H1 (cell line): ENCODE measurements around the gene AMT. TPM values are rescaled to one million over a fixed set of nuclear protein-coding genes. Genes with fewer than 3 reads are reported as not detected.

Experiments
- CTCF ChIA-PET: fragments of 300-600 bp; sonication (Branson Sonifier 250); formaldehyde crosslinking; loops from one replicate; lab custom pipeline; 2021; ENCODE audit not compliant: partially characterized antibody; lab: Charles Lee
- POLR2A ChIA-PET: fragments of 300-600 bp; sonication (Branson Sonifier 250); formaldehyde crosslinking; loops from one replicate; lab custom pipeline; 2021; ENCODE audit warnings: inconsistent platforms; ENCODE audit not compliant: partially characterized antibody; lab: Charles Lee
- DNase-seq, 2 experiments: peaks; one replicate each; pipeline versions ENCODE4 v3.0.0 to v3.0.0-alpha.2; 2010 to 2022; ENCODE audit warnings: low spot score in 2 of 2, low read depth in 1 of 2, mixed read lengths in 1 of 2
- FAIRE-seq: peaks from 2 replicates; lab custom pipeline; 2011; peaks lifted over from hg19 to GRCh38; lab: Jason Lieb, UNC
- H2AFZ ChIP-seq: 2 replicates; pipeline ENCODE4 v1.8.1; 2012; ENCODE audit warnings: low read length, inconsistent platforms
- H2AK5ac ChIP-seq: 2 replicates; pipeline ENCODE4 v1.6.1; 2013; ENCODE audit warnings: low read depth, low read length
- H2BK120ac ChIP-seq: replicated peaks from 2 replicates; pipeline ENCODE3; 2013; ENCODE audit warnings: low read depth, low read length, inconsistent platforms
- H2BK12ac ChIP-seq: 2 replicates; pipeline ENCODE4 v1.6.1; 2013; ENCODE audit warnings: low read depth, low read length
- H2BK15ac ChIP-seq: 2 replicates; pipeline ENCODE4 v1.6.1; 2013; ENCODE audit warnings: low read length
- H2BK20ac ChIP-seq: 2 replicates; pipeline ENCODE4 v1.6.1; 2013; ENCODE audit warnings: low read length
- H2BK5ac ChIP-seq: 2 replicates; pipeline ENCODE4 v1.6.1; 2013; ENCODE audit warnings: low read depth, low read length
- H3K14ac ChIP-seq: 2 replicates; pipeline ENCODE4 v1.6.1; 2013; ENCODE audit warnings: inconsistent platforms; ENCODE audit not compliant: insufficient read length
- H3K18ac ChIP-seq: 2 replicates; pipeline ENCODE4 v1.6.1; 2013; ENCODE audit warnings: low read length; ENCODE audit errors: extremely low read depth
- H3K23ac ChIP-seq: 2 replicates; pipeline ENCODE4 v1.6.1; 2013; ENCODE audit warnings: inconsistent platforms; ENCODE audit not compliant: insufficient read length
- H3K23me2 ChIP-seq: 2 replicates; pipeline ENCODE4 v1.6.1; 2013; ENCODE audit warnings: low read depth, low read length
- H3K27ac ChIP-seq: 2 replicates; pipeline ENCODE4 v1.6.1; 2011; ENCODE audit warnings: low read depth, low read length, inconsistent platforms
- H3K27me3 ChIP-seq, 4 experiments: replicated peaks in 1 of 4; 1 replicate in 1 of 4; 2 replicates in 3 of 4; pipeline versions ENCODE4 v1.6.1 to v1.8.1; 2011 to 2013; ENCODE audit warnings: low read length in 3 of 4, mild to moderate bottlenecking in 3 of 4, inconsistent platforms in 2 of 4, mixed read lengths in 2 of 4, moderate library complexity in 1 of 4; ENCODE audit not compliant: control insufficient read depth in 3 of 4, insufficient read depth in 3 of 4; ENCODE audit errors: extremely low read depth in 1 of 4
- H3K36me3 ChIP-seq, 4 experiments: 2 replicates each; pipeline versions ENCODE4 v1.6.1 to v1.8.1; 2011 to 2013; ENCODE audit warnings: mild to moderate bottlenecking in 4 of 4, low read length in 3 of 4, moderate library complexity in 2 of 4, control low read depth in 1 of 4, inconsistent platforms in 1 of 4; ENCODE audit not compliant: insufficient read depth in 4 of 4, control insufficient read depth in 2 of 4
- H3K4ac ChIP-seq: replicated peaks from 2 replicates; pipeline ENCODE3; 2013; ENCODE audit warnings: low read length, low read depth, mixed read lengths, inconsistent platforms; ENCODE audit not compliant: insufficient read length
- H3K4me1 ChIP-seq, 4 experiments: replicated peaks in 1 of 4; 1 replicate in 1 of 4; 2 replicates in 3 of 4; pipeline versions ENCODE4 v1.6.1 to v1.8.1; 2011 to 2013; ENCODE audit warnings: low read length in 3 of 4, inconsistent platforms in 2 of 4, mixed read lengths in 1 of 4; ENCODE audit not compliant: insufficient read depth in 4 of 4, control insufficient read depth in 3 of 4
- H3K4me2 ChIP-seq, 2 experiments: 2 replicates each; pipeline versions ENCODE4 v1.6.1 to v1.8.1; 2011 to 2013; ENCODE audit warnings: low read depth in 2 of 2, low read length in 2 of 2, control low read depth in 1 of 2, inconsistent platforms in 1 of 2, mild to moderate bottlenecking in 1 of 2; ENCODE audit not compliant: insufficient read depth in 1 of 2
- H3K4me3 ChIP-seq, 4 experiments: fragments of 200-600, 300-600 bp in 1 of 4; sonication (generic), shearing (Covaris generic), sonication (Bioruptor Twin) in 1 of 4; 2 replicates each; pipeline versions ENCODE4 v1.5.1 to v1.8.1; 2011 to 2016; ENCODE audit warnings: low read length in 4 of 4, low read depth in 3 of 4, control low read depth in 2 of 4, inconsistent platforms in 2 of 4, mild to moderate bottlenecking in 2 of 4, mixed read lengths in 1 of 4, moderate library complexity in 1 of 4; ENCODE audit not compliant: insufficient read depth in 2 of 4; ENCODE audit errors: extremely low read depth in 1 of 4
- H3K56ac ChIP-seq: replicated peaks from 2 replicates; pipeline ENCODE3; 2013; ENCODE audit warnings: low read depth, mild to moderate bottlenecking, mixed read lengths, low read length, inconsistent platforms; ENCODE audit not compliant: insufficient read length
- H3K79me1 ChIP-seq: 2 replicates; pipeline ENCODE4 v1.6.1; 2013; ENCODE audit warnings: low read depth, low read length, control low read depth
- H3K79me2 ChIP-seq, 2 experiments: 2 replicates each; pipeline versions ENCODE4 v1.6.1 to v1.8.1; 2012 to 2013; ENCODE audit warnings: low read length in 2 of 2, mild to moderate bottlenecking in 2 of 2, inconsistent platforms in 1 of 2; ENCODE audit not compliant: insufficient read depth in 2 of 2, control insufficient read depth in 1 of 2
- H3K9ac ChIP-seq, 4 experiments: replicated peaks in 1 of 4; 1 replicate in 1 of 4; 2 replicates in 3 of 4; pipeline versions ENCODE4 v1.6.1 to v1.8.1; 2011 to 2013; ENCODE audit warnings: low read depth in 3 of 4, low read length in 3 of 4, control low read depth in 2 of 4, mild to moderate bottlenecking in 2 of 4, moderate library complexity in 2 of 4, inconsistent platforms in 1 of 4; ENCODE audit errors: extremely low read depth in 1 of 4
- H3K9me3 ChIP-seq, 2 experiments: 2 replicates each; pipeline versions ENCODE4 v1.6.1 to v1.8.1; 2012 to 2013; ENCODE audit warnings: mild to moderate bottlenecking in 2 of 2, moderate library complexity in 2 of 2, control low read depth in 1 of 2, inconsistent platforms in 1 of 2, low read depth in 1 of 2, low read length in 1 of 2, mixed read lengths in 1 of 2; ENCODE audit not compliant: insufficient read depth in 2 of 2
- H4K20me1 ChIP-seq, 2 experiments: replicated peaks in 1 of 2; 2 replicates each; pipeline versions ENCODE3 to v1.8.1; 2011 to 2013; ENCODE audit warnings: inconsistent platforms in 2 of 2, low read length in 2 of 2, mild to moderate bottlenecking in 1 of 2; ENCODE audit not compliant: insufficient read depth in 2 of 2, control insufficient read depth in 1 of 2
- H4K5ac ChIP-seq: 2 replicates; pipeline ENCODE4 v1.6.1; 2013; ENCODE audit warnings: low read length, low read depth, mixed read lengths, inconsistent platforms; ENCODE audit not compliant: insufficient read length
- H4K8ac ChIP-seq: 2 replicates; pipeline ENCODE4 v1.8.0; 2013; ENCODE audit warnings: mild to moderate bottlenecking, moderate library complexity, low read length, inconsistent platforms; ENCODE audit not compliant: insufficient read depth; ENCODE audit errors: extremely low read depth
- H4K91ac ChIP-seq: replicated peaks from 2 replicates; pipeline ENCODE3; 2013; ENCODE audit warnings: low read length, mixed read lengths, inconsistent platforms; ENCODE audit not compliant: insufficient read length
- ASH2L ChIP-seq: fragments of 200-600, 300-600 bp; sonication (generic); IDR thresholded peaks from one replicate; pipeline ENCODE4 v1.7.1; 2017; ENCODE audit warnings: low read length
- ATF3 ChIP-seq: IDR thresholded peaks from 2 replicates; pipeline ENCODE4 v1.6.1; 2011; ENCODE audit warnings: low read depth, mild to moderate bottlenecking, low read length; ENCODE audit not compliant: insufficient read depth
- CBX8 ChIP-seq: fragments of 300-800, 300-1000 bp; sonication (generic); IDR thresholded peaks from 2 replicates; pipeline ENCODE4 v1.7.1; 2016; ENCODE audit warnings: low read depth, low read length, borderline replicate concordance
- EP300 ChIP-seq, 2 experiments: IDR thresholded peaks; 1 replicate in 1 of 2; 2 replicates in 1 of 2; pipeline ENCODE4 v1.6.1; 2011 to 2012; ENCODE audit warnings: low read depth in 2 of 2, low read length in 2 of 2, mild to moderate bottlenecking in 2 of 2, borderline replicate concordance in 1 of 2, inconsistent platforms in 1 of 2, moderate library complexity in 1 of 2
- HDAC6 ChIP-seq: IDR thresholded peaks from one replicate; pipeline ENCODE4 v1.7.1; 2012; ENCODE audit warnings: low read depth, mild to moderate bottlenecking, inconsistent platforms, low read length, moderate library complexity
- MAX ChIP-seq: IDR thresholded peaks from 2 replicates; pipeline ENCODE4 v1.6.1; 2012; ENCODE audit warnings: inconsistent platforms
- NANOG ChIP-seq: IDR thresholded peaks from 2 replicates; pipeline ENCODE4 v1.6.1; 2011; ENCODE audit warnings: low read length, low read depth, mild to moderate bottlenecking, inconsistent platforms; ENCODE audit not compliant: insufficient read depth, poor library complexity, severe bottlenecking
- RAD21 ChIP-seq, 2 experiments: IDR thresholded peaks in 1 of 2; conservative IDR thresholded peaks in 1 of 2; 2 replicates each; pipeline ENCODE4 v1.6.1; 2011; ENCODE audit warnings: low read depth in 2 of 2, low read length in 2 of 2, improper control_type of control experiment in 1 of 2, inconsistent platforms in 1 of 2, mild to moderate bottlenecking in 1 of 2, moderate library complexity in 1 of 2
- SUZ12 ChIP-seq: fragments of 200-600 bp; sonication (generic); IDR thresholded peaks from 2 replicates; pipeline ENCODE4 v1.6.1; 2012; ENCODE audit warnings: mild to moderate bottlenecking, inconsistent platforms, low read length, moderate library complexity, mixed read lengths
- WGBS, 2 experiments: shearing (Covaris generic) in 1 of 2; methylation state at CpG; one replicate each; pipeline versions ENCODE4 v1.1.6 to v1.1.7; 2013 to 2015; ENCODE audit warnings: low lambda C conversion rate in 2 of 2, mixed read lengths in 2 of 2, inconsistent platforms in 1 of 2, low coverage in 1 of 2, missing lambda C conversion rate in 1 of 2; ENCODE audit not compliant: insufficient replicate concordance in 2 of 2, insufficient coverage in 1 of 2, insufficient read length in 1 of 2; ENCODE audit errors: extremely low coverage in 1 of 2, missing lambda C conversion rate in 1 of 2; 5-methylcytosine and 5-hydroxymethylcytosine counted together
- polyA plus RNA-seq, 7 experiments: library from polyadenylated mRNA; depleted of rRNA in 3 of 7; stranded (reverse) in 5 of 7; unstranded in 2 of 7; fragments of >200 nt in 5 of 7; fragments of 200-250 nt in 2 of 7; gene quantifications; 1 replicate in 5 of 7; 2 replicates in 1 of 7; 4 replicates in 1 of 7; pipeline versions ENCODE4 v1.2.1 to v1.2.3, GENCODE V29; 2011 to 2013; ENCODE audit warnings: missing spikeins in 2 of 7, mixed read lengths in 2 of 7
- total RNA-seq: library from RNA; stranded (reverse); fragmentation: NEBNext Ultra II Directional; extraction: Animal tissue kit (Norgen Biotek cat#: 25700); gene quantifications from 2 replicates; pipeline ENCODE4 v1.2.1, GENCODE V29; 2021

The AMT gene
- total and polyA plus RNA-seq, 2 of the 8 experiments (the other 6 are each of a cell fraction or from before 2014, with no cell fraction given): 46.5 to 92.4 TPM

DNA sequence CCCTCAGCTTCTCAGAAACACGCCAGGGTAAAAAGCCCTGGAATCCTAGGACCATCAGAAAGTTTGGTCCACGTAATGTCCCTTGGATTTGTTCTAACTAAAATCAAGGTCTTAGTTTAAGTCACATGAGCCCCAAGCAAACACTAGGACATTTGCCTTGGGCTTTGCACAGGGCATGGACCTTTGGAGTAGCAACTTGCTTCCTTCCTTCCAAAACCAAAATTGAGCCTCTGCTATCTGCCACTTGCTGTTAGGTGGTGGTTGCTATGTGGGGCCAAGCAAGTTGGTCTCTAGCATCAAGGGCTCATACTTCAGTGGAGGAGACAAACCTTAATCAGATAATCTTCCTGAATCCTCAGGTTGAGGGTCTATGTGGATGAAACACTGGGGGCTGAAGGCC is 43.8 kb upstream of the AMT start:
- Histone ChIP-seq H4K20me1 (peaks cover 3 to 4% of the 10 kb centered on the region in 2 experiments), H3K56ac (no peak overlapping the region), H4K91ac (peak overlapping the region; percentile 25), H3K9ac (no peak overlapping the region), H3K18ac (no peak overlapping the region; the same call in 1 of the 2 replicates), H2BK12ac (0 out of 2 replicates have a peak overlapping the region, but pooled peaks have one; percentile 80), H3K79me1 (no peaks in the 10 kb centered on the region), H2BK5ac (peak overlapping the region; percentile 60; the same call in 1 of the 2 replicates), H4K5ac (no peak overlapping the region), H3K27ac (no peak overlapping the region), H3K4me2 (no peak overlapping the region), H3K9me3 (no peaks in the 10 kb centered on the region), H3K4me3 (no peak overlapping the region), H3K23ac (no peak overlapping the region), H2BK15ac (peak overlapping the region; percentile 74; the same call in 1 of the 2 replicates), H3K4ac (no peak overlapping the region), H3K36me3 (no peaks in the 10 kb centered on the region), H2AFZ (0 out of 2 replicates have a peak overlapping the region, but pooled peaks have one; percentile 26), H4K8ac (no peak overlapping the region), H3K79me2 (peaks cover 5% of the 10 kb centered on the region in 2 experiments), H3K23me2 (peaks cover 12% of the 10 kb centered on the region; the same call in 1 of the 2 replicates), H2BK120ac (no peak overlapping the region), H3K27me3 (no peaks in the 10 kb centered on the region), H3K4me1 (peaks cover 4 to 24% (median 20%) of the 10 kb centered on the region in 4 experiments), H3K14ac (no peak overlapping the region), H2BK20ac (0 out of 2 replicates have a peak overlapping the region, but pooled peaks have one; percentile 9), H2AK5ac (no peak overlapping the region)
- DNase-seq (no peak), FAIRE-seq (no peak)
- ChIA-PET POLR2A (interaction anchor here (0.9 to 1.2 kb wide), 3 partner anchors 10 to 34 kb away, joined by 4 to 5 read pairs (median 5); no protein-coding TSS in a partner anchor), CTCF (interaction anchor here (0.9 to 2.0 kb wide), 2 partner anchors 12 to 17 kb away, joined by 3 to 7 read pairs; no protein-coding TSS in a partner anchor)
- 94% methylated on average over 2 of the region's 2 CpGs; no CpG with 5 or more reads in 1 of the 2 experiments for WGBS, 2 experiments
- no peak for TF ChIP-seq SUZ12
- TF ChIP-seq RAD21 (IDR thresholded peaks at IDR 0.05 in 1 of 2, conservative IDR thresholded peaks at IDR 0.05 in 1 of 2; ENCODE audit: low read depth in 2 of 2, low read length in 2 of 2): no peak
- TF ChIP-seq ATF3: no peak
- TF ChIP-seq EP300 (IDR thresholded peaks at IDR 0.05; ENCODE audit: borderline replicate concordance in 1 of 2, low read depth in 2 of 2, low read length in 2 of 2): no peak
- no peak for TF ChIP-seq HDAC6
- TF ChIP-seq NANOG: no peak
- TF ChIP-seq CBX8: no peak
- no peak for TF ChIP-seq ASH2L
- TF ChIP-seq MAX: no peak
